Occipital lobe (tissue), 2 donors: ENCODE results near the gene TTC32. TPM values are rescaled to one million over a fixed set of nuclear protein-coding genes. Genes with fewer than 3 reads are reported as not detected.
"Not testable (repeated sequence)": the region's sequence is repeated elsewhere in the genome, so short reads cannot be mapped to it uniquely, and the experiment has no call there.

Experiments used
- DNase-seq: peaks from one replicate; lab custom pipeline; 2025; lab: John Stamatoyannopoulos, UW
- total RNA-seq: library from RNA; depleted of rRNA; stranded (reverse); fragments of >200 nt; gene quantifications from one replicate; pipeline ENCODE4 v1.2.3, GENCODE V29; 2014

TTC32 gene
- total RNA-seq: 22.3 TPM

- DNase-seq: peak; percentile 95
These were observed at the start of gene TTC32 for GRCh38 chr2:19901442-19902215. Gene TTC32 (minus strand): TSS chr2:19901983. CDS start chr2:19901854, 129 bp downstream.

- no peak for DNase-seq
These were observed 47.3 kb upstream of the TTC32 start for GRCh38 chr2:19949071-19949470.

GRCh38 chr2:19947184-19947940 is 45.6 kb upstream of the TTC32 start:
- no peak for DNase-seq

GRCh38 chr2:19944205-19944845 is 42.5 kb upstream of the TTC32 start:
- no peak for DNase-seq

GRCh38 chr2:19943189-19943588 is 41.4 kb upstream of the TTC32 start:
- DNase-seq: no peak

GRCh38 chr2:19942199-19942598 is 40.4 kb upstream of the TTC32 start:
- DNase-seq: no peak

- no peak for DNase-seq
These were observed 35.2 kb upstream of the TTC32 start for GRCh38 chr2:19937004-19937403.

GRCh38 chr2:19936203-19936602 is 34.4 kb upstream of the TTC32 start:
- no peak for DNase-seq

GRCh38 chr2:19933351-19933981 is 31.7 kb upstream of the TTC32 start:
- no peak for DNase-seq

GRCh38 chr2:19932928-19933327 is 31.1 kb upstream of the TTC32 start:
- DNase-seq: no peak

GRCh38 chr2:19929226-19929625 is 27.4 kb upstream of the TTC32 start:
- no peak for DNase-seq

- not testable (repeated sequence) for DNase-seq
These were observed 26.0 kb upstream of the TTC32 start for GRCh38 chr2:19927816-19928215.

GRCh38 chr2:19924526-19924925 is 22.7 kb upstream of the TTC32 start:
- DNase-seq: not testable (repeated sequence)

- not testable (repeated sequence) for DNase-seq
These were observed 20.4 kb upstream of the TTC32 start for GRCh38 chr2:19922188-19922587.

- no peak for DNase-seq
These were observed 14.7 kb upstream of the TTC32 start for GRCh38 chr2:19916385-19916950.

GRCh38 chr2:19914266-19914975 is 12.6 kb upstream of the TTC32 start:
- DNase-seq: no peak

- DNase-seq: no peak
These were observed 10.2 kb upstream of the TTC32 start for GRCh38 chr2:19911808-19912509.

GRCh38 chr2:19902216-19902740 is 495 bp upstream of the TTC32 start:
- DNase-seq: no peak

- no peak for DNase-seq
These were observed 797 bp downstream of the TTC32 start for GRCh38 chr2:19900931-19901441.
